SKM-1 (cell line): Measurements from ENCODE around the gene ARSG.
"Not testable (repeated sequence)": the region's sequence is repeated elsewhere in the genome, so short reads cannot be mapped to it uniquely, and the experiment has no call there.

Experiments used
- DNase-seq: peaks from one replicate; lab custom pipeline; 2025; ENCODE audit not compliant: unreplicated experiment; lab: John Stamatoyannopoulos, UW

Gene ARSG

GRCh38 chr17:68365469-68365868, 74.2 kb downstream of the ARSG start:
- no peak for DNase-seq

GRCh38 chr17:68368387-68368786, 77.1 kb downstream of the ARSG start:
- no peak for DNase-seq

GRCh38 chr17:68375566-68375965, 84.3 kb downstream of the ARSG start:
- DNase-seq: no peak

- DNase-seq: not testable (repeated sequence)
Observed at GRCh38 chr17:68376178-68376577, 84.9 kb downstream of the ARSG start.

GRCh38 chr17:68377771-68378267, 86.5 kb downstream of the ARSG start:
- DNase-seq: no peak

GRCh38 chr17:68378268-68379176, 87.2 kb downstream of the ARSG start:
- DNase-seq: no peak

GRCh38 chr17:68379177-68379510, 87.8 kb downstream of the ARSG start:
- no peak for DNase-seq

- DNase-seq: no peak
Observed at GRCh38 chr17:68379692-68380677, 88.7 kb downstream of the ARSG start.

GRCh38 chr17:68381076-68381900, 90.0 kb downstream of the ARSG start:
- no peak for DNase-seq

- DNase-seq: no peak
Observed at GRCh38 chr17:68382582-68383085, 91.3 kb downstream of the ARSG start.

GRCh38 chr17:68383120-68383442, 91.8 kb downstream of the ARSG start:
- no peak for DNase-seq

GRCh38 chr17:68383443-68384321, 92.4 kb downstream of the ARSG start:
- no peak for DNase-seq

- no peak for DNase-seq
Observed at GRCh38 chr17:68384471-68384870, 93.2 kb downstream of the ARSG start.

GRCh38 chr17:68384941-68385340, 93.6 kb downstream of the ARSG start:
- no peak for DNase-seq

GRCh38 chr17:68385490-68386215, 94.4 kb downstream of the ARSG start:
- DNase-seq: no peak

- DNase-seq: no peak
Observed at GRCh38 chr17:68387435-68388218, 96.3 kb downstream of the ARSG start.

GRCh38 chr17:68389041-68389440, 97.7 kb downstream of the ARSG start:
- DNase-seq: no peak

- no peak for DNase-seq
Observed at GRCh38 chr17:68390888-68391545, 99.7 kb downstream of the ARSG start.
